AG09309 (cell line): ENCODE measurements around the gene CHADL.
"Not testable (repeated sequence)": the region's sequence is repeated elsewhere in the genome, so short reads cannot be mapped to it uniquely, and the experiment has no call there.

ENCODE experiments used
- DNase-seq: peaks from one replicate; pipeline ENCODE4 v3.0.0-alpha.2; 2010; ENCODE audit warnings: low read depth
- H3K4me3 ChIP-seq: 2 replicates; pipeline ENCODE4 v1.5.1; 2011; ENCODE audit warnings: mild to moderate bottlenecking, low read depth, low read length, moderate library complexity; ENCODE audit not compliant: control insufficient read depth
- CTCF ChIP-seq: IDR thresholded peaks from 2 replicates; pipeline ENCODE4 v1.5.1; 2011; ENCODE audit warnings: mild to moderate bottlenecking, low read depth, low read length, inconsistent platforms; ENCODE audit not compliant: insufficient read depth, control insufficient read depth; ENCODE audit errors: missing control alignments

Gene CHADL

GRCh38 chr22:41264408-41264941, 23.7 kb upstream of the CHADL start:
- no peak overlapping the region for H3K4me3 ChIP-seq
- no peak for DNase-seq
- TF ChIP-seq CTCF = no peak

GRCh38 chr22:41263704-41264103, 23.0 kb upstream of the CHADL start:
- TF ChIP-seq CTCF = no peak
- no peak for DNase-seq
- H3K4me3 ChIP-seq = no peak overlapping the region

- no peak overlapping the region for H3K4me3 ChIP-seq
- DNase-seq = no peak
- TF ChIP-seq CTCF = no peak
Measured at GRCh38 chr22:41262250-41262765, 21.6 kb upstream of the CHADL start.

- TF ChIP-seq CTCF = no peak
Measured at GRCh38 chr22:41261541-41262249, 21.0 kb upstream of the CHADL start.

GRCh38 chr22:41260871-41261270, 20.1 kb upstream of the CHADL start:
- no peak for DNase-seq
- H3K4me3 ChIP-seq = no peak overlapping the region
- no peak for TF ChIP-seq CTCF

More at GRCh38 chr22:41261541-41262249, 21.0 kb upstream of the CHADL start:
- no peak overlapping the region for H3K4me3 ChIP-seq
- DNase-seq = no peak

GRCh38 chr22:41259756-41260155, 19.0 kb upstream of the CHADL start:
- not testable (repeated sequence) for H3K4me3 ChIP-seq, DNase-seq

GRCh38 chr22:41257696-41258095, 17.0 kb upstream of the CHADL start:
- no peak overlapping the region for H3K4me3 ChIP-seq
- no peak for DNase-seq
- TF ChIP-seq CTCF = no peak
